Large intestine (tissue), 12 donors: Measurements from ENCODE around the gene FMNL1. TPM values are rescaled to one million over a fixed set of nuclear protein-coding genes. Genes with fewer than 3 reads are reported as not detected.

Source experiments
- DNase-seq, 2 donors: peaks; one replicate each; pipeline versions ENCODE4 v3.0.0 to v3.0.0-alpha.2; 2013
- H3K27ac ChIP-seq: one replicate; pipeline ENCODE4 v1.5.1; 2013; ENCODE audit warnings: low read length
- H3K27me3 ChIP-seq: 2 replicates; pipeline ENCODE4 v1.6.1; 2013; ENCODE audit warnings: low read length; ENCODE audit not compliant: control insufficient read depth, insufficient read depth
- H3K36me3 ChIP-seq: 2 replicates; pipeline ENCODE4 v1.6.1; 2013; ENCODE audit warnings: low read length; ENCODE audit not compliant: control insufficient read depth, insufficient read depth
- H3K4me1 ChIP-seq: one replicate; pipeline ENCODE4 v1.6.1; 2013; ENCODE audit warnings: low read length; ENCODE audit not compliant: control insufficient read depth, insufficient read depth
- H3K4me3 ChIP-seq: one replicate; pipeline ENCODE4 v1.5.1; 2013; ENCODE audit warnings: low read length
- H3K9me3 ChIP-seq: one replicate; pipeline ENCODE4 v1.6.1; 2013; ENCODE audit warnings: mild to moderate bottlenecking, low read depth, low read length, moderate library complexity; ENCODE audit not compliant: control insufficient read depth
- WGBS: methylation state at CpG from one replicate; pipeline ENCODE4 v1.1.5; 2013; ENCODE audit warnings: low lambda C conversion rate; ENCODE audit not compliant: insufficient coverage; 5-methylcytosine and 5-hydroxymethylcytosine counted together
- long read RNA-seq, 11 donors: transcript quantifications; one replicate each; lab custom pipeline, GENCODE V29; 2026
- polyA plus RNA-seq: library from polyadenylated mRNA; unstranded; fragments of 120-200 nt; gene quantifications from one replicate; pipeline ENCODE4 v1.2.1, GENCODE V29; 2013

Gene FMNL1
- 8.5 TPM for polyA plus RNA-seq
- long read RNA-seq, donor 1: 0 reads
- long read RNA-seq, donor 2: 0 reads
- long read RNA-seq, donor 3: 0 reads
- long read RNA-seq, donor 4: 0 reads
- long read RNA-seq, donor 5: 0 reads
- long read RNA-seq, donor 6: 0 reads
- long read RNA-seq, donor 7: 0 reads
- long read RNA-seq, donor 8: 0 reads
- long read RNA-seq, donor 9, partial matches to known transcripts: 0 of 1 reads
- long read RNA-seq, donor 9, other reads (novel, unspliced or antisense): 0 of 1 reads
- long read RNA-seq, donor 10: 0 reads
- long read RNA-seq, donor 11: 0 reads

GRCh38 chr17:45221081-45222013 is at the start of gene FMNL1:
FMNL1 (plus strand) TSS chr17:45221885; CDS start chr17:45222125, 240 bp downstream.
- Histone ChIP-seq H3K27ac (no peak within 1 kb of the TSS), H3K36me3 (no peaks in the 10 kb centered on the region), H3K4me3 (peak within 1 kb of the TSS; percentile 16), H3K4me1 (peaks cover 3% of the 10 kb centered on the region), H3K9me3 (peaks cover 6% of the 10 kb centered on the region), H3K27me3 (peaks cover 54% of the 10 kb centered on the region)
- no CpG with 5 or more reads among the region's 98 CpGs for WGBS
- no peak for DNase-seq

- H3K9me3 ChIP-seq: no peaks in the 10 kb centered on the region
- H3K27ac ChIP-seq: peak overlapping the region; percentile 98
- peaks cover 12% of the 10 kb centered on the region for H3K36me3 ChIP-seq
- DNase-seq: no peak
- WGBS: no CpG with 5 or more reads among the region's 5 CpGs
- H3K27me3 ChIP-seq: no peaks in the 10 kb centered on the region
- peak overlapping the region; percentile 11 for H3K4me3 ChIP-seq
- H3K4me1 ChIP-seq: peaks cover 57% of the 10 kb centered on the region
Observed at GRCh38 chr17:45172232-45172540, 49.5 kb upstream of the FMNL1 start.

GRCh38 chr17:45172541-45173286 is 49.0 kb upstream of the FMNL1 start:
- H3K4me1 ChIP-seq: peaks cover 57% of the 10 kb centered on the region
- peaks cover 12% of the 10 kb centered on the region for H3K36me3 ChIP-seq
- DNase-seq: peak; percentile 61 to 82
- H3K4me3 ChIP-seq: peak overlapping the region; percentile 11
- no peaks in the 10 kb centered on the region for H3K9me3 ChIP-seq
- no CpG with 5 or more reads among the region's 10 CpGs for WGBS
- H3K27me3 ChIP-seq: no peaks in the 10 kb centered on the region
- peak overlapping the region; percentile 98 for H3K27ac ChIP-seq

- no peak for DNase-seq
- H3K27ac ChIP-seq: peak overlapping the region; percentile 47
- H3K4me3 ChIP-seq: no peak overlapping the region
- 100% methylated on average over 1 of the region's 3 CpGs for WGBS
- no peaks in the 10 kb centered on the region for H3K36me3 ChIP-seq
- H3K27me3 ChIP-seq: no peaks in the 10 kb centered on the region
- no peaks in the 10 kb centered on the region for H3K9me3 ChIP-seq
- H3K4me1 ChIP-seq: peaks cover 44% of the 10 kb centered on the region
Observed at GRCh38 chr17:45175759-45176115, 45.9 kb upstream of the FMNL1 start.

- DNase-seq: no peak
- Histone ChIP-seq H3K9me3 (no peaks in the 10 kb centered on the region), H3K4me3 (no peak overlapping the region), H3K4me1 (peaks cover 29% of the 10 kb centered on the region), H3K27ac (no peak overlapping the region), H3K36me3 (no peaks in the 10 kb centered on the region), H3K27me3 (no peaks in the 10 kb centered on the region)
- no CpG with 5 or more reads among the region's 7 CpGs for WGBS
Observed at GRCh38 chr17:45177563-45177962, 44.1 kb upstream of the FMNL1 start.

GRCh38 chr17:45184144-45184543 is 37.5 kb upstream of the FMNL1 start:
- Histone ChIP-seq H3K4me3 (no peak overlapping the region), H3K9me3 (no peaks in the 10 kb centered on the region), H3K36me3 (no peaks in the 10 kb centered on the region), H3K27ac (no peak overlapping the region), H3K27me3 (no peaks in the 10 kb centered on the region), H3K4me1 (peaks cover 11% of the 10 kb centered on the region)
- no CpG with 5 or more reads among the region's 5 CpGs for whole genome bisulfite sequencing
- no peak for DNase-seq

GRCh38 chr17:45186801-45187354 is 34.8 kb upstream of the FMNL1 start:
- H3K27me3 ChIP-seq: no peaks in the 10 kb centered on the region
- WGBS: 47% methylated on average over 2 of the region's 7 CpGs
- H3K4me1 ChIP-seq: peaks cover 16% of the 10 kb centered on the region
- peak; percentile 26 to 73 for DNase-seq
- H3K9me3 ChIP-seq: no peaks in the 10 kb centered on the region
- no peak overlapping the region for H3K27ac ChIP-seq
- H3K4me3 ChIP-seq: no peak overlapping the region
- no peaks in the 10 kb centered on the region for H3K36me3 ChIP-seq

- no peak overlapping the region for H3K27ac ChIP-seq
- H3K4me1 ChIP-seq: peaks cover 7% of the 10 kb centered on the region
- no peaks in the 10 kb centered on the region for H3K27me3 ChIP-seq
- H3K9me3 ChIP-seq: no peaks in the 10 kb centered on the region
- 83% methylated on average over 1 of the region's 2 CpGs for WGBS
- no peak for DNase-seq
- H3K36me3 ChIP-seq: no peaks in the 10 kb centered on the region
- H3K4me3 ChIP-seq: no peak overlapping the region
Observed at GRCh38 chr17:45189009-45189408, 32.7 kb upstream of the FMNL1 start.

- peaks cover 7% of the 10 kb centered on the region for H3K4me1 ChIP-seq
Observed at GRCh38 chr17:45190503-45191255, 31.0 kb upstream of the FMNL1 start.

More at GRCh38 chr17:45190503-45191255, 31.0 kb upstream of the FMNL1 start:
- no peaks in the 10 kb centered on the region for H3K36me3 ChIP-seq
- DNase-seq: peak; percentile 51 to 67
- no peaks in the 10 kb centered on the region for H3K9me3 ChIP-seq
- H3K27ac ChIP-seq: peak overlapping the region; percentile 17
- no peaks in the 10 kb centered on the region for H3K27me3 ChIP-seq
- no CpG with 5 or more reads among the region's 11 CpGs for WGBS
- H3K4me3 ChIP-seq: no peak overlapping the region
